Measurements from ENCODE around the gene POMT1.
"Not testable (repeated sequence)": the region's sequence is repeated elsewhere in the genome, so short reads cannot be mapped to it uniquely, and the experiment has no call there.

POMT1 gene

DNA sequence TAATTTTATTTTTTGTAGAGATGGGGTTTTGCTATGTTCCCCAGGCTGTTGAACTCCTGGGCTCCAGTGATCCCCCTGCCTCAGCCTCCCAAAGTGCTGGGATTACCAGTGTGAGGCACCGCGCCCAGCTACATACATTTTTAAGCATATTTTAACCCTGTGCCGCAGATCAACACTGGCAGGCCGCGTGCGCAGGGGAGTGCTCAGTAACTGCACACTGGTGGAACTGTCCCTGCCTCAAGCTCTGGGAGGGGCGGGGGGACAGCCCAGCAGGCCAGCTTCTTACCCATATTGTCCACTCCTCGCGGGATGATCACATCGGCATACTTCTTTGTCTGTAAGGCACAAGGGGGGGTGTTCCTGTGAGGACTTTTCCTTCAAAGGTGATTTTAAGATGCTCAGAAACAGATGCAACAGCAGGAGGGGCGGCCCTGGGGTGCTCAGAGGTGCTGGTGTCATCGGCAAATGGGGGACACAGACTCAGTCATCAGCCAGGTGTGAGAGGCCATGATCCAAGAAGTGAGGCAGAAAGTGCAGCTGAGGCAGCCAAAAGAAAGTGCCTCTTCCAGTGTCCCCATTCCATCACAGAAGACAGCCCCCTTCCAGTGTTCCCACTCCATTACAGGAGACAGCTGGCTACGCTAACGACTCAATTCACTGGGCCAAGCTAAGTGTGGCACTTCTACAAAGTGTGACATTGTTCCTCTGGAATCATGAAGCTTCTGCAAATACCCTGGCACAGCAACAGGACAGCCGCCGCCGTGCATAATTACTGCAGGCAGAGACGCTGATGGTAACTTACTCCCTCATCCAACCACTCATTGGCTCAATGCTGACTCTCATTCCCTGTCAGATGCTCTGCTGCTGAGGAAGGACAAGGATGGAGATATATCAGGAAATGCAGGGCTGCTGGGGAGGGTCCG lies 23.2 kb downstream of the POMT1 start:
- peak; percentile 70 for DNase-seq (ENCODE audit: low spot score)

DNA sequence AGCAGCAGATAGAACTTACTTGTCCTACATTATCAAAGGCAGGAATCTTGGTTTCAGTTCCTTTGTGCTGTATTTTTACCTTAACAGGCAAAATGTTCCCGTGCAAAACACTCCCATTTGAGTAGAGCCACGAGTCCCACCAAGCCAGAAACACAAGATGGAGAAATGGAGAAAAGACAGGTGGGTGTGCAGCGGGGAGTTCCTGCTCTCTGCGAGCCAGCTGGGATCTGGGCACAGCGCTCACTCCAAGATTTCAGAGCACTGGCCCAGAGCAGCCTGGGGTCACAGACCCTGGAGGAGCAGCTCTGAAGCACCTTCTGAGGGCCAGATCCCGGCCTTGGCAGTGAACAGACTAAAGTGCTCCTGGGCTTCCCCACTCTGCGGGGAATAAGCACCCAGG lies 25.5 kb downstream of the POMT1 start:
- no peak for DNase-seq (ENCODE audit: low spot score)

DNA sequence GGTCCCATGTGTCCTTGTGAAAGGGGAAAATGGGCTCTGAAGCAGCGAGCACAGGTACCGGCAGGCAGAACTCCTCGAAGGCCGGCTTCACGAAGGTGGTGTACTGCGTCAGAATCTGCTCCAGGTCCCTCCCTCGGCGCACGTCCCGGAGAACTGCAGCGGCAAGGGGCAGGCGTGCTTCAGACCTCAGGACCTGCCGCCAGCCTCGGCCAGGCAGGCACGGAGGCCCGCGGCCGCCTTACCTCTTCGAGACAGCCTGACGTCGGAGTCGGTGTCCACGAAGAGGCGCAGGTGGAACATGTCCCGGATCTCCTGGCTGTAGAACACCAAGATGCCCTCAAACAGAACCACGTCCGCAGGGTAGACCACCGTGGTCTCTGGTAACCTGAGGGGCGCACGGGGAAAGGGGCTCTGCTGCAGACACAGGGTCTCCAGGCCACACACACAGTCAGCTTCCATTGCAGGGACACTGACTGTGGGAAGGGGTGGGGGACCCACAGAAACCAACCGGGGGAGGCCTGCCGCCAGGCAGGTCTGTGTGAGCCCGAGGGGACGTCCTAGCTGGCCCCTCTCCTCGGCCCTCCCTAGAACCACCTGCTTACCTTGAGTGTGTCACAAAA lies 26.3 kb downstream of the POMT1 start:
- no peak for DNase-seq (ENCODE audit: low spot score)

DNA sequence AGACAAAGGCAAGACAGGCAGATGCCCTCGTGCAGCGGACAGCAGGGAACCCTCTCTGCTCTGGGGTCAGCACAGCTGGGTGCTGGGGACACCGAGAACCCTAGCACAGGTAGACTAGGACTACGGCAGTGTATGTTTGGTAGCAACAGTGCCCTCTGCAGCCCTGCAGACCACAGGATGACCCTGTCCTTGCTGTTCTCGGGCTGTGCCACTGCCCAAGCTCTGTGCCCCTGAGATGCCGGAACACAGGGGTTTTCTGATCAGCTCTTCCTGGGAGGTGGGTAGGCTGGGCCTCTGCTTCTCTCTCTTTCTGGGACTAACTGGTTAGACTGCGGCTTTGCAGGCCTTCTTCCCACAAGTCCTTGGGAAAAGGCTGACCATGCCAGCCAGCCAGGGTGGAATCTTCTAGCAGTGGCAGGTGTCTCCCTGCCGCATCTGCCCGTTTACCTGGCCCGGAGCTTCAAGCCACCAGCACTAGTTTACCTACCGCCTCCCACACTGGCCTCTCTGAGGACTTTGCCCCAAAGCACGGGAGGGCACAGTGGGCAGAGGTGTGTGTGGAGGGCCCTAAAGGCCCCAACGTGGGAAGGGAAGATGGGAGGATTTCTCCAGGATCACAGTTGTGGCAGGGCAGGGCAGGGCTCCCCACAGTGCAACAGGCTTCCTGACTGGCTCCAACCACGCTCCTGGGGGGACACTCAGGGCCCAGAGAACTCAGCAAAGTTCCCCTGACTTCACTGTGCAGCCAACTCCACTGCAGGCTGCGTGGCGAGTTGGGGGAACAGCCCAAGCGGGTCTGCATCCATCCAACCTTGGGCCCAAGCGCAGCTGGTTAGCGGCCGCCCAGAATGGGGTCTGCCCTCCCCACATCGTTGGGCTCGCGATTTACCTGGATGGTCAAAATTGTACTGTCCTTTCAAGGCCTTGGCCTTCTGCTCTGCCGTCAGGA lies 27.2 kb downstream of the POMT1 start:
- no peak for DNase-seq (ENCODE audit: low spot score)

DNA sequence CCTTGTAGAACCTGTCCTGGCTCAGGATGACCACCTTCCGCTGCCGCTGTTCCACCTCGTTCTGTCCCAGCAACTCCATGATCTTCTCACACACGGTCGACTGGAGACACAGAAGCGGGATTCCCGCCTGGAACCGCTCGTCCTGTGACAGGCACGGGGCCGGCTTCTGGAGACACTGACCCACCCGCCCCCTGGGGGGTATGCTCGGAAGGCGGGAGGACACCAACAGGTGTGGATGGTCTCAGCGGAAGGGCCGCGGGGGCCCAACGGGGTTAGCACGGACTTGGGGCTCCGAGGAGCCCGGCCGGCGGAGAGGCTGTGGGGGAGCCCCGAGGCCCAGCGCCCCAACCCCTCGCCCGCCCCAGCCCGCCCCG lies 27.8 kb downstream of the POMT1 start:
- no peak for DNase-seq (ENCODE audit: low spot score)

DNA sequence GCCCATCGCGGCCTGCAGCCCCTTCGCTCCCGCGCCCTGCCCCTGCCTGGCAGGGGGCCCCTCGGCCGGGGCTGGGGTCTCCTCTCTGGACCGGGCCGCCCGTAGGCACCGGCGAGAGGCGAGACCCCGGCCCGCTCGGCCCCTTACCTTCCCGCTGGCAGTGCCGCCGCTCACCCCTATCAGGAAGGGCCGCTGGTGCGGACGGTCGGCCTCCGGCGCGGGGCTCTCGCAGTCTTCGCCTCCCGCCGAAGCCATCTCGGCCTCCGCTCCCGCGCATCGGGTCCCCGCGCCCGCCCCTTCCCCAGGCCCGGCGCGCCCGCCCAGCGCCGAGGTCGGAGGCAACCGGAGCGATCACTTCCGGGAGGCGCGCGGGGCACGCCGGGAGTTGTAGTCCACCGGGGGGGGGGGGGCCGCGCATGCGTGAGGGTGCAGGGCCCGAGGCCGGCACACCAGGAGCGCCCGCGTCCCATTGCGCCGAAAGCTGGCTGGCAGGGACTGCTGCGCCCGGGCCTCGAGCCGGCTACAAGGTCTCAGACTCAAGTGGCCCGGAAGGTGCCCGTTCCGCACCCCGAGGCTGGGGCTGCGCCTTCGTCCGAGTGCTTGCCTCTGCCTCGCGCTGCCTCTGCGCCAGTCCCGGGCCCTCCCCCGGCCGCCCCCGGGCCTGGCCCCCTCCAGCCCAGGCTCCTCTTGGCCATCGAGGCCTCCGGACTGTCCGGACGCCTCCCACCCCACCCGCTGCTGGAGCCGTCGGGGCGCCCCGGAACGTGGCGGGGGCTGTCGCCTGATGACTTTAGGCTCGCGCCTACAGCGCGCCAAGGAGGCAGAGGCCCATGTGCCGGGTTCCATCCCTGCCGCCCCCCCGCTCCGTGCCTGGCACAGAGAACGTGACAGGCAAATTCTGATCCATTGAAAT lies 28.5 kb downstream of the POMT1 start, which contains the start of gene UCK1:
TSS of gene UCK1 (minus strand) at position 344 of the 913 bp plus-strand sequence. CDS start at position 255, 89 bp downstream.
- peak; percentile 84 for DNase-seq (ENCODE audit: low spot score)

DNA sequence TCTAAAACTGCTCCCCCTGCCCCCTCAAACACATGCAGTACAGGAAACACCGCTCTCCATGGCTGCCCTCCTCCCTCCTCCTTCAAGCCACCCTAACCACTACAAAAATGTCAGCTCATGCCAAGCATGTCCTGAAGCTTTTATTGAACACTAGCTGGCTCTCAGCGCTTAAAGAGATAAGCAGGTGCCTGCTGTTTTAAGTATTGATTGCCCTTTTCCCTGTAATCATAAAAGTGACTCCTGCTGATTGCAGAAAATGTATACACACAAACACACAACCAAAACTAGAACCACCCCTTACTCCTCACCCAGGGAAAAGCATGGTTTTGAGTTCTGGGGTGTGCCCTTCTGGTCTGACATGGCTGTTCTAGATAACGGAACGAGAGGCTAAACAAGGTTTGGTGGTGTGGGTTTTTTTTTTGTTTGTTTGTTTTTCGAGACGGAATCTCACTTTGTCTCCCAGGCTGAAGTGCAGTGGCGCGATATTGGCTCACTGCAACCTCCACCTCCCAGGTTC lies 32.1 kb downstream of the POMT1 start:
- DNase-seq (ENCODE audit: low spot score): no peak

DNA sequence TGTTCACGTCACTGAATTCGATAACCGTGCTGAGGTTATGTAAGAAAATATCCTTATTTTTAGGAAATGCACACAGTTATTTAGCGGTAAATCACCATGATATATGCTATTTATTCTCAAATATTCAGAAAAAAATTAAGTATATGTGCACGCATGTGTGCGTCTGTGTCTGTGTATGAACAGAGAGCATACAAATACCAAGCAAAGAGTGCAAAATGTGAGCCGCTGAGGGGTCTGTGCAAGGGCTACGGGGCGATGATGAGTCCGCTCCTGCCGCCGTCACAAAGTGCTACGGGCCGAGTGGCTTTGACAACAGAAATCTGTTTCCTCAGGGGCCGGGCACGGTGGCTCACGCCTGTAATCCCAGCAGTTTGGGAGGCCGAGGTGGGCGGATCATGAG lies 35.2 kb downstream of the POMT1 start:
- DNase-seq (ENCODE audit: low spot score): no peak

DNA sequence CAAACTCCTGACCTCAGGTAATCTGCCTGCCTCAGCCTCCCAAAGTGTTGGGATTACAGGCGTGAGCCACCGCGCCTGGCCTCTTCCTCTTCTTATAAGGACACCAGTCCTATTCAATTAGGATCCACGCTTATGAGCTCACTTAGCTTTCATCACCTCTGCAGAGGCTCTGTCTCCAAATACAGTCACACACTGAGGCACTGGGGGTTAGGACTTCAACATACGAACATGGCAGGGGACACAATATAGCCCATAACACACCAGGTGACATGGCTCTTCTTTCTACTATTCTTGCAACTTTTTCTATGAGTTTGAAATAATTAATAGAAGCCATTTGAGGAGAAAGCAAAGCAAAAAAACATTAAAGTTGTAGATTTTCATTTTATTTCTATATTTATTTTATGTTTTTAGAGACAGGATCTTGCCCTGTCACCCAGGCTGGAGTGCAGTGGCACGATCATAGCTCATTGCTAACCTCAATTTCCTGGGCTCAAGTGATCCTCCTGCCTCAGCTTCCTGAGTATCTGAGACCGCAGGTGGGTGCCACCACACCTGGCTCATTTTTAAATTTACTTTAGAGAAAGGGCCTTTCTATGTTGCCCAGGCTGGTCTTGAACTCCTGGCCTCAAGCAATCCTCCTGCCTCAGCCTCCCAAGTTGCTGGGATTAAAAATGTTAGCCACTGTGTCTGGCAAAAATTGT lies 36.7 kb downstream of the POMT1 start:
- no peak for DNase-seq (ENCODE audit: low spot score)

DNA sequence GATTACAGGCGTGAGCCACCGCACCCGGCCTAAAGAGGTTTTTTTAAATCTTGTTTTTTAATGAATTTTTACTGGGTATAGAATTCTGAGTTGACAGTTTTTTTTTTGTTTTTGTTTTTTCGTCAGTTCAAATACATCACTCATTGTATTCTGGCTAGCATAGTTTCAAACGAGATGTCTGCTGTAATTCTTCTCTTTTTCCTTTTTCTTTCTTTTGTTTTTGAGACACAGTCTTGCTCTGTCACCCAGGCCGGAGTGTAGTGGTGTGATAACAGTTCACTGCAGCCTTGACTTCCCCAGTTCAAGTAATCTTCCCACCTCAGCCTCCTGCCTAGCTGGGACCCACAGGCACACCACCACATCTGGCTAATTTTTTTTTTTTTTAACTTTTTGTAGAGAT lies 40.4 kb downstream of the POMT1 start:
- no peak for DNase-seq (ENCODE audit: low spot score)

DNA sequence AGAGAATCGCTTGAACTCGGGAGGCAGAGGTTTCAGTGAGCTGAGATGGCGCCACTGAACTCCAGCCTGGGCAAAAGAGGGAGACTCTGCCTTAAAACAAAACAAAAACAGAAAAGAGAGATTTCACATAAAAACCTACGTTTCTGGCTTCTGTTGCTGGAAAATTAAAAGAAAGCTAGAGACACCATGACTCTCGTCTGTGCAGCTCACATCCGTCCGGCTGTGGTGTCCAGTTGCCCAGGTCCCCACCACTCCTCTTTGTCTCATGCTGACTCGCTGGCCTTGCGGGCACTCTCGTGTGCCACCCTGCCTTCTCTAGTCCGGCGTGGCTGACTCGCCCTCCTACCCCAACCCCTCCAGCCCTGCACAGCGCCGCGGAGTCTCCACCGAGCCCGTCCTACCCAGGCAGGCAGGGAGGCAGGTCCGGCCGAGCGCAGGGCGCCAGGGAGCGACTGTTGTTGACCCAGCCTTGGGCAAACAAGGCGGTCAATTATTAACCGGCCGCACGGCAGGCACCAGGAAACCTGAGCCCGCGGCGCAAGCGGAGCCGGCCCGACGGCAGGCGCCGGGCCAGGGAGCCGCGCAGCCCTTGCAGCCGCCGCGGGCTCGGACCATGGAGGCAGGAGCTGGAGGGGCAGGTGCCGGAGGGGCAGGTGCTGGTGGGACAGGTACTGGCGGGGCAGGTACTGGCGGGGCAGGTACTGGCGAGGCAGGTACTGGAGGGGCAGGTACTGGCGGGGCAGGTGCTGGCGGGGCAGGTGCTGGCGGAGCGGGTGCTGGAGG lies 42.5 kb downstream of the POMT1 start, which contains the start of gene PRRT1B:
TSS of gene PRRT1B (plus strand) at position 521 of the 783 bp plus-strand sequence. CDS start at position 614, 93 bp downstream.
- DNase-seq (ENCODE audit: low spot score): no peak

DNA sequence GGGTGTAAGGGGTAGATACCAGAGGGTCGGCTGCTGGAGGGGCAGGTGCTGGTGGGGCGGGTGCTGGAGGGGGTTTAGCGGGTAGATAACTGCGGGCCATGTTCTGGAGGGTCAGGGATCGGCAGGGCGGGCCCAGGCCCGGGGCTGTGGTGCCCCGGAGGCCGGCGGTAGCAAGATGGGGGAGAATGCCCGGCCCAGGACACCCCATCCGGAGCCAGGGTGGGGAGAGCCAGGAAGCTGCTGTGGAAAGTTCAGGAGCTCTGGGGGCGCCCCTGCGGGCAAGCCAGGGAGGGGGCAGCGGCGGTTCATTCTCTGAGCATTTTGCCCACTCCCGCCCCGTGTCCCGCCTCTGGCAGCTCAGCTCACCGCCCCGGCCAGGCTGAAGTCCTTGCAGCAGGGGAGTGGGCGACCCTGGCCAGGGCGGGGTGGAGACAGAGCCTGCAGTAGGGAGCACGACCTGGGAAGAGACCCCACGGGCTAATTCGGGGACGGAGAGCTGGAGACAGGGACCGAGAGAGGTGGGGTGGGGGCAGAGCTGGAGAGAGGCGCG lies 43.1 kb downstream of the POMT1 start:
- DNase-seq (ENCODE audit: low spot score): no peak

DNA sequence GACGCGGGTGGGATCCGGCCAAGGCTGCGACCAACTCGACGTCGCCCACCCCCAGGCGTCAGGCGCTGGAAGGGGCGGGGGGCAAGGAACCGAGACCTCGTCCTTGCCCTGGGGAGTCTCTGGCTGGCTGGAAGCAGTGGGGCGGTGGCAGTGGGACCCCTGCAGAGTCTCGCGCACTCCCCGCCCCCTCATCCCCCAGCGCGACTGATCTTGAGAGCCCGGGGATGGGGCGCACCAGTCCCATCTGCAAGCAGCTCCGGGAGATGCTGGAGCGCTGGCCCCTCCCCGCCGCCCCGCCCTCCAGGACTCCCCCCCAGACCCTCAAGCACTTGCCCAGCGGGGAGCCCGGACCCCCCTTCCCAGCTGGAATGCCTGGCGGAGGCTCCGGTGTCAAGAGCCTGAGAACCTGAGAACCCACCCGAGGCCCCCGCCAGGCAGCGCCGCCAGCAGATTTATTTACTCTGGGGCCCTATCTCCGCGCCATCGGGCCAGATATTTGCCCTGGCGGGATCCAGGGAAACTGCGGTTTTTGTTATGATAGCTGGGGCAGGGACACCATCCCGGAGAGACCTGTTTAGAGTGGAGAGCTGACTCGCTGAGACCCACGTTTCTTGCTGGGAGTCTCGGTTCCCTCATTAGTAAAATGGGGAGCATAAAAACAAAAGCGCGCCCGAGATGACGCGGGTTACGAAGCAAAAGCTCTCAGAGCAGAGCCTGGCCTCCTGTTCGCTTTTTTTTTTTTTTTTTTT lies 43.8 kb downstream of the POMT1 start:
- DNase-seq (ENCODE audit: low spot score): no peak

DNA sequence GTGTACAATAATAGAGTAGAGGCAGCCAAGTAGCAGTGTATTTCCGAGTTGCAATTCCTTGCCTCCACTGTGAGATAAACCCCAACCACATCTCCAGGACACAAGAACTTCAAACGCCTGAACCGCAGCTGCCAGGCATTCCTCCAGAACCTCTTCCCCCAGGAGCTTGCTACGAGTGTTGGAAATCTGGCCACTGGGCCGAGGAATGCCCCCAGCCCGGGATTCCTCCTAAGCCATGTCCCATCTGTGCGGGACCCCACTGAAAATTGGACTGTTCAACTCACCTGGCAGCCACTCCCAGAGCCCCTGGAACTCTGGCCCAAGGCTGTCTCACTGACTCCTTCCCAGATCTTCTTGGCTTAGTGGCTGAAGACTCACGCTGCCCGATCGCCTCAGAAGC lies 46.5 kb downstream of the POMT1 start:
- not testable (repeated sequence) for DNase-seq (ENCODE audit: low spot score)

DNA sequence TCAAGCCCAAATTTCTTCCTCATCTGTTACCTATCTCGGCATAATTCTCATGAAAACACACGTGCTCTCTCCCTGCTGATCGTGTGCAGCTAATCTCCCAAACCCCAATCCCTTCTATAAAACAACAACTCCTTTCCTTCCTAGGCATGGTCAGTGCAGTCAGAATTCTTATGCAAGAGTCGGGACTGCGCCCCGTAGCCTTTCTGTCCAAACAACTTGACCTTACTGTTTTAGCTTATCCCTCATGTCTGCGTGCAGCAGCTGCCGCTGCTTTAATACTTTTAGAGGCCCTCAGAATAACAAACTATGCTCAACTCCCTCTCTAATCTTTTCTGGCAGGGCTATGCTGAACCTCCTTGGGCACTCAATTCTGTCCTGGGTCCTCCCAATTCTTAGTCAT lies 47.7 kb downstream of the POMT1 start:
- DNase-seq (ENCODE audit: low spot score): not testable (repeated sequence)

DNA sequence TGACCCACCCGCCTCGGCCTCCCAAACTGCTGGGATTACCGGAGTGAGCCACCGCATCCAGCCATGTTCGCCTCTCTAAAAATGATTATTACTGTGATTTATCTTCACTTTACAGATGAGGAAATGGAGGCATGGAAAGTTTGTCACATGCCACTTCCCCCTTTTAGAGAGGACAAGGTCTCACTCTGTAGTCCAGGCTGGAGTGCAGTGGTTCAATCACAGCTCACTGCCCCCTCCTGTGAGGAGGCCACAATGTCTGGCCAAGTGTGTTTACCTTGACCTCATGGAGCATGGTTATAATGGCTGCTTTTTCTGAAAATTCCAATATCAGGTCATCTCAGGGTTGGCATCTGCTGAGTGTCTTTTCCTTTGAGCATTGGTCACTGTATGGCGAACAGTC lies 49.3 kb downstream of the POMT1 start:
- no peak for DNase-seq (ENCODE audit: low spot score)

DNA sequence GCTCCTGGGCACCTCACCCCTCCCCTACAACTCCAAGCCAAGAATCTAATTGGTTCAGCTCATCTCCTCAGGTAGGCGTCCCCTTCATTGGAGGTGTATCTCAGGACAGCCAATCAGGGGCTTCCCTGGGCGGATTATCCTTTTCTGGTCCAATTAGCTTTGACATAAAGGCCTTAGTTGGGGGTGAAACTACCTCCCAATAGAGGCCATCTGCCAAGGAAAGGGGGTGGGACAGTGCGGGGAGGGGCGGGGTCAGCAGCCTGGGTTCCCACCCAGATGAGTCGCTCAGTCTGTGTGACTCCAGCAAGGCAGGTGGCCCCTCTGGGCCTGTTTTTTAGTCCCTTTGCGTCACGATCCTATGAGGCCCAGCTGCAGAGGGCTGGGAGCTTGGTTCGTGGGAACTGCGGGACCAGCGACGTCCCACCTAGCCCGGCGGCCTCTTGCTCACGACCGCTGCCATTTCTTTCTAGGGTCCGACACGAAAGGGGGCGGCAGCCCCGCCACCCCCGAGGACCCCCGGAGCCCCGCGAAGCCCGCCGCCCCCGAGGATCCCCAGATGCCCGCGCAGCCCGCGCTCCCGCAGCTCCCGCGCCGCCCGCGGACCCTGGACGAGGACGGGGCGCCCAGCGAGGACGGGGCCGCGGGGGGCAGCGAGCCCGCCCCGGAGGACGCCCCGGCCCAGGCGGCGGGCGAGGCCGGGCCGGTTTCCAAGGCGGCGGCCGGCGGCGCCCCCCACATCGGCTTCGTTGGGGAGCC lies 51.5 kb downstream of the POMT1 start:
- DNase-seq (ENCODE audit: low spot score): no peak
